Lung (tissue), 12 donors: ENCODE results near the gene MAP6. TPM values are rescaled to one million over a fixed set of nuclear protein-coding genes. Genes with fewer than 3 reads are reported as not detected.
A peak's percentile ranks its signal among the peaks of the same experiment; 100 is the strongest.

ENCODE experiments used
- ATAC-seq: fragments of 200-7000 bp; cut with Tn5 transposase; one replicate; pipeline ENCODE4 v1.9.1; 2020; ENCODE audit warnings: moderate number of reproducible peaks; ENCODE audit not compliant: insufficient read depth, low FRiP score
- DNase-seq, 3 donors: peaks; one replicate each; pipeline ENCODE4 v3.0.0-alpha.2; 2013 to 2017
- H3K27ac ChIP-seq, 2 donors: one replicate each; pipeline ENCODE4 v1.5.1; 2013; ENCODE audit warnings: mild to moderate bottlenecking in 2 of 2, moderate library complexity in 2 of 2, control low read depth in 1 of 2, inconsistent platforms in 1 of 2, low read depth in 1 of 2, low read length in 1 of 2
- H3K27me3 ChIP-seq, 3 donors: one replicate each; pipeline ENCODE4 v1.5.1; 2013; ENCODE audit warnings: low read length in 2 of 3; ENCODE audit not compliant: control insufficient read depth in 3 of 3, insufficient read depth in 3 of 3
- H3K36me3 ChIP-seq, 4 donors: one replicate each; pipeline ENCODE4 v1.5.1; 2013; ENCODE audit warnings: low read length in 4 of 4, mild to moderate bottlenecking in 1 of 4, moderate library complexity in 1 of 4; ENCODE audit not compliant: control insufficient read depth in 4 of 4, insufficient read depth in 4 of 4
- H3K4me1 ChIP-seq, 5 donors: one replicate each; pipeline ENCODE4 v1.5.1; 2013; ENCODE audit warnings: low read length in 5 of 5, mild to moderate bottlenecking in 2 of 5, moderate library complexity in 1 of 5; ENCODE audit not compliant: control insufficient read depth in 5 of 5, insufficient read depth in 5 of 5
- H3K4me3 ChIP-seq: one replicate; pipeline ENCODE4 v1.5.1; 2013; ENCODE audit warnings: mild to moderate bottlenecking, control low read depth, moderate library complexity
- H3K9ac ChIP-seq, 2 donors: one replicate each; pipeline ENCODE4 v1.5.1; 2013; ENCODE audit warnings: low read length in 2 of 2, control low read depth in 1 of 2; ENCODE audit not compliant: insufficient read depth in 1 of 2
- H3K9me3 ChIP-seq, 4 donors: one replicate each; pipeline ENCODE4 v1.5.1; 2013; ENCODE audit warnings: low read length in 3 of 4, mild to moderate bottlenecking in 1 of 4, moderate library complexity in 1 of 4; ENCODE audit not compliant: control insufficient read depth in 4 of 4, insufficient read depth in 3 of 4
- CTCF ChIP-seq: IDR thresholded peaks from 2 replicates; pipeline ENCODE4 v1.5.1; 2012; ENCODE audit warnings: mild to moderate bottlenecking; ENCODE audit errors: control extremely low read depth, extremely low read depth
- WGBS, 2 donors: extraction: QIAGEN DNeasy Blood & Tissue Kit; methylation state at CpG; one replicate each; pipeline ENCODE4 v1.1.7; 2013; 5-methylcytosine and 5-hydroxymethylcytosine counted together
- polyA plus RNA-seq, 2 donors: library from polyadenylated mRNA; stranded (reverse); fragments of 200-250 nt; gene quantifications; one replicate each; pipeline ENCODE4 v1.2.1, GENCODE V29; 2013
- total RNA-seq, 2 donors: library from RNA; depleted of rRNA in 1 of 2; stranded (reverse); fragments of >200 nt in 1 of 2; gene quantifications; one replicate each; pipeline ENCODE4 v1.2.1, GENCODE V29; 2014 to 2021
- donor health status: control.
- donor health status: control.
- donor health status: Bipolar disorder and iron deficiency.
- donor health status: healthy.
- donor health status: DM: yes; HTN: yes; CAD: no.

Gene MAP6
- total and polyA plus RNA-seq, 4 donors, result 5.8 to 17.8 (median 7.2) TPM

- Histone ChIP-seq H3K4me1 (peaks cover 0 to 13% (median 0%) of the 10 kb centered on the region in 5 donors), H3K9ac (no peak overlapping the region), H3K27ac (peak overlapping the region in 1 of 2 donors; percentile 58), H3K9me3 (no peaks in the 10 kb centered on the region), H3K27me3 (no peaks in the 10 kb centered on the region), H3K36me3 (peaks cover 37 to 65% (median 44%) of the 10 kb centered on the region in 4 donors), H3K4me3 (no peak overlapping the region)
- 85 to 92% methylated on average over 14 of the region's 14 CpGs for WGBS, 2 donors
- DNase-seq (no peak), ATAC-seq (no peak)
- TF ChIP-seq CTCF, result no peak
Measured at GRCh38 chr11:75571625-75572024, 97.2 kb downstream of the MAP6 start.

- 58 to 73% methylated on average over 9 of the region's 9 CpGs for WGBS, 2 donors
- Histone ChIP-seq H3K4me3 (no peak overlapping the region), H3K27ac (peak overlapping the region in 1 of 2 donors; percentile 72), H3K9me3 (no peaks in the 10 kb centered on the region), H3K4me1 (peaks cover 0 to 15% (median 0%) of the 10 kb centered on the region in 5 donors), H3K27me3 (no peaks in the 10 kb centered on the region), H3K36me3 (peaks cover 37 to 72% (median 47%) of the 10 kb centered on the region in 4 donors), H3K9ac (no peak overlapping the region)
- no peak for DNase-seq
- TF ChIP-seq CTCF, result no peak
- no peak for ATAC-seq
Measured at GRCh38 chr11:75570559-75571139, 98.2 kb downstream of the MAP6 start.

GRCh38 chr11:75568616-75569219 is 100.1 kb downstream of the MAP6 start:
- no peak overlapping the region for H3K27ac ChIP-seq
- H3K9ac ChIP-seq, result no peak overlapping the region
- H3K4me1 ChIP-seq, result peaks cover 7 to 28% (median 15%) of the 10 kb centered on the region in 5 donors
- H3K9me3 ChIP-seq, result no peaks in the 10 kb centered on the region
- TF ChIP-seq CTCF, result no peak
- peaks cover 37 to 68% (median 49%) of the 10 kb centered on the region in 4 donors for H3K36me3 ChIP-seq
- ATAC-seq (no peak), DNase-seq (no peak)
- 88 to 89% methylated on average over 14 of the region's 14 CpGs for WGBS, 2 donors
- no peak overlapping the region for H3K4me3 ChIP-seq
- H3K27me3 ChIP-seq, result no peaks in the 10 kb centered on the region
